ENCODE measurements around the gene GUCD1. TPM values are rescaled to one million over a fixed set of nuclear protein-coding genes. Genes with fewer than 3 reads are reported as not detected.
"Not testable (repeated sequence)": the region's sequence is repeated elsewhere in the genome, so short reads cannot be mapped to it uniquely, and the experiment has no call there.

GUCD1 gene
- 150 TPM for total RNA-seq
- 111 TPM for polyA plus RNA-seq (ENCODE audit: insufficient read depth, low read depth, low replicate concordance)
- long read RNA-seq, donor 1, partial matches to known transcripts = 0 of 6 reads
- long read RNA-seq, donor 1, other reads (novel, unspliced or antisense) = 0 of 6 reads
- long read RNA-seq, donor 2, transcript GUCD1-206 (6 exons, 3,613 nt) = major isoform, 7 of 21 reads
- long read RNA-seq, donor 2, partial matches to known transcripts = 10 of 21 reads
- long read RNA-seq, donor 2, other reads (novel, unspliced or antisense) = 0 of 21 reads
- long read RNA-seq, donor 3, partial matches to known transcripts = 331 of 342 reads
- long read RNA-seq, donor 3, other reads (novel, unspliced or antisense) = 0 of 342 reads
- long read RNA-seq, donor 4, transcript GUCD1-206 (6 exons, 3,613 nt) = major isoform, 6 of 21 reads
- long read RNA-seq, donor 4, partial matches to known transcripts = 11 of 21 reads
- long read RNA-seq, donor 4, other reads (novel, unspliced or antisense) = 0 of 21 reads
- long read RNA-seq, donor 5 = 0 reads
- long read RNA-seq, donor 6, partial matches to known transcripts = 0 of 1 reads
- long read RNA-seq, donor 6, other reads (novel, unspliced or antisense) = 0 of 1 reads
- long read RNA-seq, donor 7, transcript GUCD1-204 (6 exons, 3,482 nt) = minor isoform, 6 of 115 reads
- long read RNA-seq, donor 7, transcript GUCD1-206 (6 exons, 3,613 nt) = major isoform, 44 of 115 reads
- long read RNA-seq, donor 7, transcript GUCD1-212 (2 exons, 510 nt) = minor isoform, 8 of 115 reads
- long read RNA-seq, donor 7, partial matches to known transcripts = 5 of 115 reads
- long read RNA-seq, donor 7, other reads (novel, unspliced or antisense) = 49 of 115 reads
- long read RNA-seq, donor 8, transcript GUCD1-212 (2 exons, 510 nt) = major isoform, 5 of 22 reads
- long read RNA-seq, donor 8, partial matches to known transcripts = 11 of 22 reads
- long read RNA-seq, donor 8, other reads (novel, unspliced or antisense) = 0 of 22 reads
- long read RNA-seq, donor 9, partial matches to known transcripts = 0 of 7 reads
- long read RNA-seq, donor 9, other reads (novel, unspliced or antisense) = 0 of 7 reads
- long read RNA-seq, donor 10, transcript GUCD1-206 (6 exons, 3,613 nt) = major isoform, 6 of 63 reads
- long read RNA-seq, donor 10, partial matches to known transcripts = 50 of 63 reads
- long read RNA-seq, donor 10, other reads (novel, unspliced or antisense) = 0 of 63 reads

DNA sequence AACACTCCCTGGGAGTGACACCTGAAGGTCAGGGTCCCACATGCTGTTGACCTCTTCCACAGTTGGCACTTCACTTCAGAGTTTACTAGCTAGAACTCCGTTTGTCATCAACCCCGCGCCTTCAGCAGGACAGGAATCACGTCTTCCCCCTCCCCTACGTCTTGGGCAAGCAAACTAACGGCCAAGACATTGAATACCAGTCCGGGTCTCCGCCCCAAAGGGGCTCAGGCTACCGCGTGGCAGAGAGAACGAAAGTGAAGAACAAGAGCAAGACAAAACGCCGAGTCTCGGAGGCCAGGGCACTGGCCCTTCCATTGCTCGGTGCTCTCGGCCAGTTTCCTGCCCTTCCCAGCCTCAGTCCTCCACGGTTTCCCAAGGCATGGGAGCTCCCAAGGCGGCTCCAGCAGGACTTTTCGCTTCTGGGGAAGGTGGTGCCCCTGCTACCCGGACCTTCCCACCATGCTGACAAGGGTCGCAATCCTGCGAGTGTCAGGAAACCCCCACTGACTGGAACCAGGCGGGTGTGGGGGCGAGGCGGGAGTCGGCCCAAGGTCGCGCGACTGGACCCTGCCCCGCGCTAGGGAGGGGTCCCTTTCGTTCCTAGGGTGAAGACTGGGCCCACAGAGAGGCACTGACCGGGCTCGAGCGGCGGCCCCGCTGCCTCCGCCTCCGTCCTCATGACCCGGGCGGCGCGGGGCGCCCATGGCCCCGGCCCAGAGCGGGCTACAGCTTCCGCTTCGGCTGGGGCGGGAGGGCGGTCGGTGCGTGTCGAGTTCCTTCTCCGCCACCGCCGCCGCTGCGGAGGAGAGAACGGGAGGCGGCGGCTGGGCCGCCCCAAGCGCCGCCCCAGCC is at the start of gene GUCD1:
TSS of gene GUCD1 (minus strand) at position 826 of the 852 bp plus-strand sequence. CDS start at position 679, 147 bp downstream.
- intact Hi-C loops (cut with DNase I) = no loop called here
- Histone ChIP-seq H3K36me3 (ENCODE audit: control insufficient read depth in 2 of 3, insufficient read depth in 3 of 3, low read length in 3 of 3) (peaks cover 11 to 28% (median 19%) of the 10 kb centered on the region in 3 donors), H3K4me3 (ENCODE audit: low read length in 3 of 3) (peak within 1 kb of the TSS; percentile 80 to 98 (median 96)), H3K27ac (ENCODE audit: low read depth in 2 of 2, low read length in 2 of 2) (peak within 1 kb of the TSS; percentile 99), H3K9ac (ENCODE audit: low read length in 3 of 3) (peak within 1 kb of the TSS; percentile 77 to 97 (median 92)), H3K27me3 (ENCODE audit: control insufficient read depth, insufficient read depth, low read length) (no peaks in the 10 kb centered on the region), H3K4me1 (ENCODE audit: control insufficient read depth in 2 of 3, insufficient read depth in 2 of 3, low read depth in 1 of 3, low read length in 3 of 3) (peaks cover 3 to 39% (median 35%) of the 10 kb centered on the region in 3 donors), H3K9me3 (ENCODE audit: control insufficient read depth in 2 of 3, insufficient read depth in 1 of 3, low read length in 3 of 3) (no peaks in the 10 kb centered on the region)
- TF ChIP-seq, protein P1, sequence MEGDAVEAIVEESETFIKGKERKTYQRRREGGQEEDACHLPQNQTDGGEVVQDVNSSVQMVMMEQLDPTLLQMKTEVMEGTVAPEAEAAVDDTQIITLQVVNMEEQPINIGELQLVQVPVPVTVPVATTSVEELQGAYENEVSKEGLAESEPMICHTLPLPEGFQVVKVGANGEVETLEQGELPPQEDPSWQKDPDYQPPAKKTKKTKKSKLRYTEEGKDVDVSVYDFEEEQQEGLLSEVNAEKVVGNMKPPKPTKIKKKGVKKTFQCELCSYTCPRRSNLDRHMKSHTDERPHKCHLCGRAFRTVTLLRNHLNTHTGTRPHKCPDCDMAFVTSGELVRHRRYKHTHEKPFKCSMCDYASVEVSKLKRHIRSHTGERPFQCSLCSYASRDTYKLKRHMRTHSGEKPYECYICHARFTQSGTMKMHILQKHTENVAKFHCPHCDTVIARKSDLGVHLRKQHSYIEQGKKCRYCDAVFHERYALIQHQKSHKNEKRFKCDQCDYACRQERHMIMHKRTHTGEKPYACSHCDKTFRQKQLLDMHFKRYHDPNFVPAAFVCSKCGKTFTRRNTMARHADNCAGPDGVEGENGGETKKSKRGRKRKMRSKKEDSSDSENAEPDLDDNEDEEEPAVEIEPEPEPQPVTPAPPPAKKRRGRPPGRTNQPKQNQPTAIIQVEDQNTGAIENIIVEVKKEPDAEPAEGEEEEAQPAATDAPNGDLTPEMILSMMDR (IDR thresholded peaks at IDR 0.05; ENCODE audit: borderline replicate concordance, extremely low read depth, insufficient read depth) = no peak
- DNase-seq (peak in 4 of 5 donors; percentile 39 to 74 (median 57)), FAIRE-seq (no peak)

GRCh38 chr22:24603770-24604629 is 49.1 kb upstream of the GUCD1 start:
- H3K9ac ChIP-seq (ENCODE audit: low read length in 3 of 3); intact Hi-C loops (cut with DNase I); H3K9me3 ChIP-seq (ENCODE audit: control insufficient read depth in 2 of 3, insufficient read depth in 1 of 3, low read length in 3 of 3); H3K27ac ChIP-seq (ENCODE audit: low read depth in 2 of 2, low read length in 2 of 2); FAIRE-seq; H3K36me3 ChIP-seq (ENCODE audit: control insufficient read depth in 2 of 3, insufficient read depth in 3 of 3, low read length in 3 of 3); H3K27me3 ChIP-seq (ENCODE audit: control insufficient read depth, insufficient read depth, low read length): not testable (repeated sequence)
- peak in 2 of 5 donors; percentile 50 to 65 for DNase-seq
- Histone ChIP-seq H3K4me1 (ENCODE audit: control insufficient read depth in 2 of 3, insufficient read depth in 2 of 3, low read depth in 1 of 3, low read length in 3 of 3) (peaks cover 0 to 20% (median 7%) of the 10 kb centered on the region in 3 donors), H3K4me3 (ENCODE audit: low read length in 3 of 3) (peak overlapping the region in 1 of 3 donors; percentile 56)

GRCh38 chr22:24602847-24603769 is 48.2 kb upstream of the GUCD1 start, which contains the start of gene GGT1:
Gene GGT1 (plus strand): TSS chr22:24603193. CDS start chr22:24611082, 7,889 bp downstream.
- Histone ChIP-seq H3K27ac (ENCODE audit: low read depth in 2 of 2, low read length in 2 of 2) (peak within 1 kb of the TSS; percentile 50 to 64), H3K4me1 (ENCODE audit: control insufficient read depth in 2 of 3, insufficient read depth in 2 of 3, low read depth in 1 of 3, low read length in 3 of 3) (peaks cover 0 to 20% (median 7%) of the 10 kb centered on the region in 3 donors), H3K4me3 (ENCODE audit: low read length in 3 of 3) (peak within 1 kb of the TSS in 2 of 3 donors; percentile 56 to 58), H3K9ac (ENCODE audit: low read length in 3 of 3) (peak within 1 kb of the TSS in 1 of 3 donors; percentile 26)
- FAIRE-seq; intact Hi-C loops (cut with DNase I); H3K36me3 ChIP-seq (ENCODE audit: control insufficient read depth in 2 of 3, insufficient read depth in 3 of 3, low read length in 3 of 3); H3K27me3 ChIP-seq (ENCODE audit: control insufficient read depth, insufficient read depth, low read length); H3K9me3 ChIP-seq (ENCODE audit: control insufficient read depth in 2 of 3, insufficient read depth in 1 of 3, low read length in 3 of 3): not testable (repeated sequence)
- DNase-seq = peak in 2 of 5 donors; percentile 70 to 78

GRCh38 chr22:24602105-24602749 is 47.3 kb upstream of the GUCD1 start:
- H3K4me3 ChIP-seq (ENCODE audit: low read length in 3 of 3); H3K27me3 ChIP-seq (ENCODE audit: control insufficient read depth, insufficient read depth, low read length); H3K9me3 ChIP-seq (ENCODE audit: control insufficient read depth in 2 of 3, insufficient read depth in 1 of 3, low read length in 3 of 3); intact Hi-C loops (cut with DNase I); FAIRE-seq; H3K9ac ChIP-seq (ENCODE audit: low read length in 3 of 3); H3K36me3 ChIP-seq (ENCODE audit: control insufficient read depth in 2 of 3, insufficient read depth in 3 of 3, low read length in 3 of 3): not testable (repeated sequence)
- Histone ChIP-seq H3K27ac (ENCODE audit: low read depth in 2 of 2, low read length in 2 of 2) (peak overlapping the region; percentile 50 to 64), H3K4me1 (ENCODE audit: control insufficient read depth in 2 of 3, insufficient read depth in 2 of 3, low read depth in 1 of 3, low read length in 3 of 3) (peaks cover 0 to 20% (median 7%) of the 10 kb centered on the region in 3 donors)
- peak in 1 of 5 donors; percentile 65 for DNase-seq
